IMR-90 (cell line): ENCODE measurements around the gene CCDC184. TPM values are rescaled to one million over a fixed set of nuclear protein-coding genes. Genes with fewer than 3 reads are reported as not detected.

Source experiments
- ATAC-seq: fragments of 200-7000 bp; cut with Tn5 transposase; 2 replicates; pipeline ENCODE4 v1.9.1; 2020; ENCODE audit warnings: low read depth, mild to moderate bottlenecking, moderate library complexity
- BruUV-seq: library from RNA; stranded (reverse); fragments of 400-500 nt; replicated peaks from 2 replicates; lab custom pipeline; 2021; lab: Mats Ljungman, UMichigan
- CTCF ChIA-PET: fragments of 300-600 bp; formaldehyde crosslinking; extraction: SDS; loops from one replicate; lab custom pipeline; 2021; ENCODE audit warnings: antibody characterized with exemption; lab: Yijun Ruan, JAX
- POLR2A ChIA-PET: fragments of 300-600 bp; sonication (Branson Sonifier 250); formaldehyde crosslinking; loops from one replicate; lab custom pipeline; 2022; ENCODE audit warnings: antibody characterized with exemption; ENCODE audit not compliant: unreplicated experiment; lab: Charles Lee
- DNase-seq: peaks from one replicate; pipeline ENCODE4 v3.0.0; 2013
- H2AFZ ChIP-seq: replicated peaks from 2 replicates; pipeline ENCODE3; 2013; ENCODE audit warnings: low read length, mild to moderate bottlenecking; ENCODE audit not compliant: poor library complexity
- H2AK5ac ChIP-seq: 2 replicates; pipeline ENCODE4 v1.6.1; 2013; ENCODE audit warnings: low read depth, low read length, inconsistent platforms
- H2AK9ac ChIP-seq: replicated peaks from 2 replicates; pipeline ENCODE3; 2013; ENCODE audit warnings: mild to moderate bottlenecking, low read depth, low read length, moderate library complexity; ENCODE audit not compliant: poor library complexity
- H2BK120ac ChIP-seq: 2 replicates; pipeline ENCODE4 v1.6.1; 2013; ENCODE audit warnings: low read depth, low read length, inconsistent platforms
- H2BK15ac ChIP-seq: 3 replicates; pipeline ENCODE4 v1.6.1; 2013; ENCODE audit warnings: low read depth, low read length, inconsistent platforms
- H2BK20ac ChIP-seq: 2 replicates; pipeline ENCODE4 v1.6.1; 2013; ENCODE audit warnings: low read depth, mild to moderate bottlenecking, inconsistent platforms, low read length, moderate library complexity
- H2BK5ac ChIP-seq: 2 replicates; pipeline ENCODE4 v1.6.1; 2013; ENCODE audit warnings: mild to moderate bottlenecking, low read depth, low read length, inconsistent platforms; ENCODE audit not compliant: poor library complexity, severe bottlenecking
- H3K14ac ChIP-seq: replicated peaks from 2 replicates; pipeline ENCODE4 v1.6.1; 2013; ENCODE audit warnings: low read depth, low read length, inconsistent platforms
- H3K18ac ChIP-seq: 2 replicates; pipeline ENCODE4 v1.6.1; 2013; ENCODE audit warnings: low read depth, low read length, control low read depth
- H3K23ac ChIP-seq: 2 replicates; pipeline ENCODE4 v1.6.1; 2013; ENCODE audit warnings: low read depth, low read length, inconsistent platforms
- H3K27ac ChIP-seq: 2 replicates; pipeline ENCODE4 v1.5.1; 2013; ENCODE audit warnings: mild to moderate bottlenecking, control low read depth, low read length; ENCODE audit not compliant: insufficient read depth
- H3K27me3 ChIP-seq: 2 replicates; pipeline ENCODE4 v1.6.1; 2013; ENCODE audit warnings: low read length; ENCODE audit not compliant: control insufficient read depth, insufficient read depth
- H3K36me3 ChIP-seq: 2 replicates; pipeline ENCODE4 v1.6.1; 2013; ENCODE audit warnings: low read length, mixed read lengths; ENCODE audit not compliant: control insufficient read depth, insufficient read depth
- H3K4ac ChIP-seq: 2 replicates; pipeline ENCODE4 v1.6.1; 2013; ENCODE audit warnings: low read depth, low read length, inconsistent platforms
- H3K4me1 ChIP-seq: 2 replicates; pipeline ENCODE4 v1.6.1; 2013; ENCODE audit warnings: low read length, mixed read lengths; ENCODE audit not compliant: control insufficient read depth, insufficient read depth
- H3K4me2 ChIP-seq: 2 replicates; pipeline ENCODE4 v1.6.1; 2013; ENCODE audit warnings: low read depth, mild to moderate bottlenecking, control low read depth, low read length, moderate library complexity
- H3K4me3 ChIP-seq: 2 replicates; pipeline ENCODE4 v1.5.1; 2013; ENCODE audit warnings: low read depth, mild to moderate bottlenecking, control low read depth, low read length, moderate library complexity; ENCODE audit not compliant: insufficient read depth
- H3K56ac ChIP-seq: 2 replicates; pipeline ENCODE4 v1.6.1; 2013; ENCODE audit warnings: low read length, inconsistent platforms; ENCODE audit not compliant: insufficient read depth; ENCODE audit errors: extremely low read depth
- H3K79me1 ChIP-seq, 2 experiments: 2 replicates each; pipeline ENCODE4 v1.6.1; 2013; ENCODE audit warnings: low read length in 2 of 2, inconsistent platforms in 1 of 2, low read depth in 1 of 2
- H3K9ac ChIP-seq: 2 replicates; pipeline ENCODE4 v1.6.1; 2013; ENCODE audit warnings: low read depth, low read length, control low read depth
- H3K9me1 ChIP-seq: 2 replicates; pipeline ENCODE4 v1.6.1; 2013; ENCODE audit warnings: low read length, inconsistent platforms; ENCODE audit not compliant: insufficient read depth
- H3K9me3 ChIP-seq: 2 replicates; pipeline ENCODE4 v1.6.1; 2013; ENCODE audit warnings: low read length; ENCODE audit not compliant: control insufficient read depth, insufficient read depth
- H4K20me1 ChIP-seq: 2 replicates; pipeline ENCODE4 v1.6.1; 2013; ENCODE audit warnings: low read length, inconsistent platforms; ENCODE audit not compliant: insufficient read depth
- H4K5ac ChIP-seq: 2 replicates; pipeline ENCODE4 v1.6.1; 2013; ENCODE audit warnings: mild to moderate bottlenecking, low read depth, low read length, control low read depth
- H4K8ac ChIP-seq, 2 experiments: 2 replicates each; pipeline ENCODE4 v1.6.1; 2013; ENCODE audit warnings: low read depth in 2 of 2, low read length in 2 of 2, control low read depth in 1 of 2, inconsistent platforms in 1 of 2
- H4K91ac ChIP-seq: 2 replicates; pipeline ENCODE4 v1.6.1; 2013; ENCODE audit warnings: low read depth, low read length, inconsistent platforms; ENCODE audit not compliant: insufficient read depth
- BHLHE40 ChIP-seq: fragments of 150-350 bp; IDR thresholded peaks from 2 replicates; pipeline ENCODE4 v1.6.1; 2016; ENCODE audit warnings: mild to moderate bottlenecking, low read depth, low read length
- CEBPB ChIP-seq: IDR thresholded peaks from 2 replicates; pipeline ENCODE4 v1.6.1; 2012; ENCODE audit warnings: low read depth, low read length, improper control_type of control experiment
- CHD1 ChIP-seq: IDR thresholded peaks from 2 replicates; pipeline ENCODE4 v1.6.1; 2012; ENCODE audit warnings: low read depth, low read length, improper control_type of control experiment
- FOS ChIP-seq: fragments of 150-350 bp; IDR thresholded peaks from 2 replicates; pipeline ENCODE4 v1.6.1; 2016; ENCODE audit warnings: low read depth, low read length
- MAFK ChIP-seq: IDR thresholded peaks from 2 replicates; pipeline ENCODE4 v1.6.1; 2012; ENCODE audit warnings: low read depth, low read length, improper control_type of control experiment
- MAZ ChIP-seq: IDR thresholded peaks from 2 replicates; pipeline ENCODE4 v1.6.1; 2012; ENCODE audit warnings: low read depth, mild to moderate bottlenecking, low read length, improper control_type of control experiment, moderate library complexity, borderline replicate concordance
- MXI1 ChIP-seq: IDR thresholded peaks from 2 replicates; pipeline ENCODE4 v1.6.1; 2012; ENCODE audit warnings: low read depth, mild to moderate bottlenecking, low read length, moderate library complexity, borderline replicate concordance
- NFE2L2 ChIP-seq: fragments of 150-350 bp; IDR thresholded peaks from 2 replicates; pipeline ENCODE4 v1.6.1; 2016; ENCODE audit warnings: low read depth, mild to moderate bottlenecking, low read length
- POLR2A ChIP-seq: IDR thresholded peaks from 2 replicates; pipeline ENCODE4 v1.6.1; 2012; ENCODE audit warnings: mild to moderate bottlenecking, low read depth, low read length
- RAD21 ChIP-seq: IDR thresholded peaks from 2 replicates; pipeline ENCODE4 v1.6.1; 2012; ENCODE audit warnings: low read length, improper control_type of control experiment
- RCOR1 ChIP-seq: IDR thresholded peaks from 2 replicates; pipeline ENCODE4 v1.6.1; 2012; ENCODE audit warnings: mild to moderate bottlenecking, low read length, improper control_type of control experiment; ENCODE audit not compliant: insufficient replicate concordance
- RFX5 ChIP-seq: IDR thresholded peaks from 2 replicates; pipeline ENCODE4 v1.8.0; 2012; ENCODE audit warnings: low read depth, mild to moderate bottlenecking, low read length, moderate library complexity
- SMC3 ChIP-seq: fragments of 150-350 bp; IDR thresholded peaks from 2 replicates; pipeline ENCODE4 v1.6.1; 2016; ENCODE audit warnings: low read depth, mild to moderate bottlenecking, antibody characterized with exemption, low read length, moderate library complexity
- WGBS, 2 experiments: methylation state at CpG; one replicate each; pipeline versions ENCODE4 v1.1.5 to v1.1.7; 2013; ENCODE audit warnings: missing lambda C conversion rate in 2 of 2; ENCODE audit not compliant: insufficient read length in 1 of 2; ENCODE audit errors: extremely low coverage in 2 of 2; 5-methylcytosine and 5-hydroxymethylcytosine counted together
- dilution Hi-C: fragments of 300-500 bp; cut with HindIII; formaldehyde crosslinking; loops from one replicate; pipeline ENCODE4 v1.14.3; 2018; ENCODE audit warnings: low sequenced_read_pairs; ENCODE audit not compliant: unreplicated experiment
- in situ Hi-C: fragments of 300-500 bp; cut with MboI; formaldehyde crosslinking; loops from 3 replicates; pipeline ENCODE4 v1.14.3; 2019; ENCODE audit warnings: low sequenced_read_pairs, inconsistent platforms, mixed read lengths
- intact Hi-C: fragments of 100-400 bp; cut with micrococcal nuclease; formaldehyde crosslinking; loops from 2 replicates; pipeline ENCODE4 v1.10.0; 2022
- polyA plus RNA-seq, 3 experiments: library from polyadenylated mRNA; depleted of rRNA; stranded (reverse); fragments of >200 nt; gene quantifications; 2 replicates each; pipeline ENCODE4 v1.2.3, GENCODE V29; 2012; ENCODE audit warnings: low replicate concordance in 1 of 3
- total RNA-seq: library from RNA; depleted of rRNA; stranded (reverse); fragments of >200 nt; gene quantifications from 2 replicates; pipeline ENCODE4 v1.2.3, GENCODE V29; 2012
- TF ChIP-seq, protein P1 (sequence below): fragments of 150-350 bp; IDR thresholded peaks from 2 replicates; pipeline ENCODE4 v1.6.1; 2017; ENCODE audit warnings: mild to moderate bottlenecking, antibody characterized with exemption, low read length, low read depth
- TF ChIP-seq, protein P2 (sequence below): fragments of 150-350 bp; IDR thresholded peaks from 2 replicates; pipeline ENCODE4 v1.6.1; 2016; ENCODE audit warnings: low read depth, mild to moderate bottlenecking, low read length, moderate library complexity, borderline replicate concordance
- TF ChIP-seq, protein P3 (sequence below): conservative IDR thresholded peaks from 2 replicates; pipeline ENCODE4 v1.5.1; 2012; ENCODE audit warnings: mild to moderate bottlenecking, low read depth, low read length, improper control_type of control experiment

The CCDC184 gene
- total and polyA plus RNA-seq, 2 of the 4 experiments (the other 2 are of a cell fraction): 0.18 to 0.22 TPM

DNA sequence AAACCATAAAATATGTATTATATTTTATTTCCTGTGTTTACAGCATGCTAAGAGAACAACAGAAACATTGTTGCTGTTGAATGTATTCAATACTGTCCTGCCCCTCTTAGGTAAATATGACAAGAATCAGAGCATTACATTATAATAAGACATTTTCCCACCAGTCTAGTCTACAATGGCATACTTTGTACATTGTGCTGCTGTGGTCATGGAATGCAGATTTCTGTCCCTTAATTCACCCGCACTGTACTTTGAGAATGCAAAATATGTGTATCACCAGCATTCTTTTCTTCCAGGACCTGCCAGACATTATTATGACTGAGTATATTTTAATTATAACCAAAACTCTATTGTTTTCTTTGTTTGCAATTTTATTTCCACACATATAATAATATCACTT lies 36.2 kb downstream of the CCDC184 start:
- in situ Hi-C loops: no loop called here
- Histone ChIP-seq H4K20me1 (no peaks in the 10 kb centered on the region), H3K9ac (no peak overlapping the region), H4K91ac (no peak overlapping the region), H2AK5ac (no peak overlapping the region), H2AK9ac (no peak overlapping the region), H3K4ac (no peak overlapping the region), H3K23ac (no peak overlapping the region), H4K5ac (no peak overlapping the region), H3K56ac (no peak overlapping the region), H2BK120ac (no peak overlapping the region), H3K27me3 (peaks cover 7% of the 10 kb centered on the region; the same call in 1 of the 2 replicates), H2BK20ac (no peak overlapping the region), H3K36me3 (no peaks in the 10 kb centered on the region), H4K8ac (no peak overlapping the region), H3K9me3 (no peaks in the 10 kb centered on the region), H3K79me1 (no peaks in the 10 kb centered on the region), H2BK5ac (no peak overlapping the region), H3K18ac (no peak overlapping the region), H3K4me1 (no peaks in the 10 kb centered on the region), H3K27ac (no peak overlapping the region), H2BK15ac (no peak overlapping the region), H3K9me1 (no peaks in the 10 kb centered on the region), H3K14ac (no peak overlapping the region), H3K4me2 (no peak overlapping the region), H2AFZ (no peak overlapping the region), H3K4me3 (no peak overlapping the region)
- BruUV-seq: no TSS peak
- dilution Hi-C loops: no loop called here
- no peak for TF ChIP-seq BHLHE40
- no peak for TF ChIP-seq RFX5
- no peak for TF ChIP-seq MAFK
- TF ChIP-seq, protein P1, sequence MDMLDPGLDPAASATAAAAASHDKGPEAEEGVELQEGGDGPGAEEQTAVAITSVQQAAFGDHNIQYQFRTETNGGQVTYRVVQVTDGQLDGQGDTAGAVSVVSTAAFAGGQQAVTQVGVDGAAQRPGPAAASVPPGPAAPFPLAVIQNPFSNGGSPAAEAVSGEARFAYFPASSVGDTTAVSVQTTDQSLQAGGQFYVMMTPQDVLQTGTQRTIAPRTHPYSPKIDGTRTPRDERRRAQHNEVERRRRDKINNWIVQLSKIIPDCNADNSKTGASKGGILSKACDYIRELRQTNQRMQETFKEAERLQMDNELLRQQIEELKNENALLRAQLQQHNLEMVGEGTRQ: no peak
- no peak for TF ChIP-seq MAZ
- TF ChIP-seq CEBPB: no peak
- TF ChIP-seq MXI1: no peak
- no peak for TF ChIP-seq RAD21
- TF ChIP-seq POLR2A: no peak
- TF ChIP-seq NFE2L2: no peak
- TF ChIP-seq, protein P2, sequence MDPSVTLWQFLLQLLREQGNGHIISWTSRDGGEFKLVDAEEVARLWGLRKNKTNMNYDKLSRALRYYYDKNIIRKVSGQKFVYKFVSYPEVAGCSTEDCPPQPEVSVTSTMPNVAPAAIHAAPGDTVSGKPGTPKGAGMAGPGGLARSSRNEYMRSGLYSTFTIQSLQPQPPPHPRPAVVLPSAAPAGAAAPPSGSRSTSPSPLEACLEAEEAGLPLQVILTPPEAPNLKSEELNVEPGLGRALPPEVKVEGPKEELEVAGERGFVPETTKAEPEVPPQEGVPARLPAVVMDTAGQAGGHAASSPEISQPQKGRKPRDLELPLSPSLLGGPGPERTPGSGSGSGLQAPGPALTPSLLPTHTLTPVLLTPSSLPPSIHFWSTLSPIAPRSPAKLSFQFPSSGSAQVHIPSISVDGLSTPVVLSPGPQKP: no peak
- TF ChIP-seq RCOR1: no peak
- no peak for TF ChIP-seq CHD1
- TF ChIP-seq SMC3: no peak
- no peak for TF ChIP-seq FOS
- TF ChIP-seq, protein P3, sequence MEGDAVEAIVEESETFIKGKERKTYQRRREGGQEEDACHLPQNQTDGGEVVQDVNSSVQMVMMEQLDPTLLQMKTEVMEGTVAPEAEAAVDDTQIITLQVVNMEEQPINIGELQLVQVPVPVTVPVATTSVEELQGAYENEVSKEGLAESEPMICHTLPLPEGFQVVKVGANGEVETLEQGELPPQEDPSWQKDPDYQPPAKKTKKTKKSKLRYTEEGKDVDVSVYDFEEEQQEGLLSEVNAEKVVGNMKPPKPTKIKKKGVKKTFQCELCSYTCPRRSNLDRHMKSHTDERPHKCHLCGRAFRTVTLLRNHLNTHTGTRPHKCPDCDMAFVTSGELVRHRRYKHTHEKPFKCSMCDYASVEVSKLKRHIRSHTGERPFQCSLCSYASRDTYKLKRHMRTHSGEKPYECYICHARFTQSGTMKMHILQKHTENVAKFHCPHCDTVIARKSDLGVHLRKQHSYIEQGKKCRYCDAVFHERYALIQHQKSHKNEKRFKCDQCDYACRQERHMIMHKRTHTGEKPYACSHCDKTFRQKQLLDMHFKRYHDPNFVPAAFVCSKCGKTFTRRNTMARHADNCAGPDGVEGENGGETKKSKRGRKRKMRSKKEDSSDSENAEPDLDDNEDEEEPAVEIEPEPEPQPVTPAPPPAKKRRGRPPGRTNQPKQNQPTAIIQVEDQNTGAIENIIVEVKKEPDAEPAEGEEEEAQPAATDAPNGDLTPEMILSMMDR: no peak
- intact Hi-C loops: no loop called here
- no peak for ATAC-seq
- ChIA-PET CTCF (interaction anchor here (0.6 kb wide), 1 partner anchor 138 kb away, joined by 8 read pairs; no protein-coding TSS in a partner anchor), POLR2A (no interaction called here)
- DNase-seq: no peak
- no CpG with 5 or more reads among the region's 1 CpG for WGBS, 2 experiments
